MCF 10A (cell line): Measurements from ENCODE around the gene TRIM33. TPM values are rescaled to one million over a fixed set of nuclear protein-coding genes. Genes with fewer than 3 reads are reported as not detected.

Source experiments
- BruUV-seq: library from RNA; stranded (reverse); fragments of 400-500 nt; replicated peaks from 2 replicates; lab custom pipeline; 2021; lab: Mats Ljungman, UMichigan
- CTCF ChIA-PET: fragments of 300-600 bp; sonication (Branson Sonifier 250); formaldehyde crosslinking; extraction: SDS; loops from one replicate; lab custom pipeline; 2021; ENCODE audit warnings: antibody characterized with exemption, inconsistent platforms; lab: Yijun Ruan, JAX
- POLR2A ChIA-PET: fragments of 300-600, 350-650 bp; sonication (Branson Sonifier 250); formaldehyde crosslinking; extraction: SDS; loops from one replicate; lab custom pipeline; 2020; ENCODE audit warnings: antibody characterized with exemption, inconsistent platforms; lab: Yijun Ruan, JAX
- DNase-seq: peaks from one replicate; pipeline ENCODE4 v3.0.0-alpha.2; 2018; ENCODE audit not compliant: unreplicated experiment
- H3K27ac Mint-ChIP-seq: one replicate; pipeline ENCODE4 v1.8.0; 2022; ENCODE audit warnings: mild to moderate bottlenecking, low read depth, mixed read lengths; ENCODE audit not compliant: unreplicated experiment
- H3K27me3 Mint-ChIP-seq: one replicate; pipeline ENCODE4 v1.8.0; 2022; ENCODE audit warnings: mixed read lengths; ENCODE audit not compliant: insufficient read depth, unreplicated experiment
- H3K36me3 Mint-ChIP-seq: one replicate; pipeline ENCODE4 v1.8.0; 2022; ENCODE audit warnings: mild to moderate bottlenecking, moderate library complexity, mixed read lengths; ENCODE audit not compliant: insufficient read depth, unreplicated experiment
- H3K4me1 Mint-ChIP-seq: one replicate; pipeline ENCODE4 v1.8.0; 2022; ENCODE audit warnings: mixed read lengths; ENCODE audit not compliant: insufficient read depth, unreplicated experiment
- H3K4me3 Mint-ChIP-seq: one replicate; pipeline ENCODE4 v1.8.0; 2022; ENCODE audit warnings: mild to moderate bottlenecking, moderate library complexity, mixed read lengths; ENCODE audit not compliant: unreplicated experiment
- H3K9me3 Mint-ChIP-seq: one replicate; pipeline ENCODE4 v1.8.0; 2022; ENCODE audit warnings: mixed read lengths; ENCODE audit not compliant: unreplicated experiment
- intact Hi-C: fragments of 100-400 bp; cut with micrococcal nuclease; formaldehyde crosslinking; loops from 2 replicates; pipeline ENCODE4 v1.14.1; 2022
- total RNA-seq: library from RNA; stranded (reverse); gene quantifications from 2 replicates; pipeline ENCODE4 v1.2.3, GENCODE V29; 2022
- TF ChIP-seq, protein P1 (sequence below): fragments of 200-600 bp; IDR thresholded peaks from one replicate; pipeline ENCODE4 v1.8.0; 2022; ENCODE audit warnings: antibody characterized with exemption, mild to moderate bottlenecking; ENCODE audit not compliant: unreplicated experiment

Gene TRIM33
- total RNA-seq, 1 experiment from 2014 or later, result 33.2 TPM

DNA sequence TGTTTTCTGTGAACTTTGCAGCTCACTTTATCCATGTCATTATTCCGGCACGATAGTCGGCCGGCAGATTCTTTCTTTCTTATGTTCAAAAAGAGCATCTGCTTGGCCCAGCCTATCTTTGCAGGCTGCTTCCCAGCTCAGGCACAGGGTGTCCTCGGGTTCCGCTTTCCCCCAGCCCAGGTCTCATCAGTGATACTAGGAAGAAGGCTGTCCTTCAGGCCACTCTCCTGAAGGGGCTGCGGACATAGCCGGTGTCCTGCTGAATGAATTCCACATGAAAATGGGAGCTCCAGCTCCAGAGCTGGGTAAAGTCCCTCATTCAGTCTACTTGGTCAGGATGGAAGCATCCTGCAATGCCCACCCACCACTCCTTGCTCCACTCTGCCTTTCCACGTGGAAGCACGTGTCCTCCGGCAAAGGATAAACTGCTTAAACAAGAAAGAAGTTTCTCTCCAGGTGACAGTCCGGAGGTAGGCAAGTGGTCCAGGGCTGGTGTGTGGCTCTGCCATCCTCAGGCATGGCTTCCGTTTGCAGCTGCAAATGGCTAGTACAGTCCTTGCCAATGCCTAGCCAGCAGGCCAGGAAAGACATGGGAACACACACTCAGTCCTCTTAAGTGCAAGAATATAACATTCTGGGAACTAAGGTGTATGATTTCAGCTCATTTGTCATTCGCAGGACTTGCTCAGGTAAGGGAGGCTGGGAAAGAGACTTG lies 161.0 kb downstream of the TRIM33 start:
- Mint-ChIP-seq H3K9me3 (no peaks in the 10 kb centered on the region), H3K36me3 (no peaks in the 10 kb centered on the region), H3K4me3 (no peak overlapping the region), H3K27me3 (no peaks in the 10 kb centered on the region), H3K27ac (no peak overlapping the region), H3K4me1 (peaks cover 15% of the 10 kb centered on the region)
- BruUV-seq, result no TSS peak
- DNase-seq, result no peak
- intact Hi-C loops, result loop anchor here (10.0 kb wide), 1 partner anchor 695 kb away; no protein-coding TSS in a partner anchor
- TF ChIP-seq, protein P1, sequence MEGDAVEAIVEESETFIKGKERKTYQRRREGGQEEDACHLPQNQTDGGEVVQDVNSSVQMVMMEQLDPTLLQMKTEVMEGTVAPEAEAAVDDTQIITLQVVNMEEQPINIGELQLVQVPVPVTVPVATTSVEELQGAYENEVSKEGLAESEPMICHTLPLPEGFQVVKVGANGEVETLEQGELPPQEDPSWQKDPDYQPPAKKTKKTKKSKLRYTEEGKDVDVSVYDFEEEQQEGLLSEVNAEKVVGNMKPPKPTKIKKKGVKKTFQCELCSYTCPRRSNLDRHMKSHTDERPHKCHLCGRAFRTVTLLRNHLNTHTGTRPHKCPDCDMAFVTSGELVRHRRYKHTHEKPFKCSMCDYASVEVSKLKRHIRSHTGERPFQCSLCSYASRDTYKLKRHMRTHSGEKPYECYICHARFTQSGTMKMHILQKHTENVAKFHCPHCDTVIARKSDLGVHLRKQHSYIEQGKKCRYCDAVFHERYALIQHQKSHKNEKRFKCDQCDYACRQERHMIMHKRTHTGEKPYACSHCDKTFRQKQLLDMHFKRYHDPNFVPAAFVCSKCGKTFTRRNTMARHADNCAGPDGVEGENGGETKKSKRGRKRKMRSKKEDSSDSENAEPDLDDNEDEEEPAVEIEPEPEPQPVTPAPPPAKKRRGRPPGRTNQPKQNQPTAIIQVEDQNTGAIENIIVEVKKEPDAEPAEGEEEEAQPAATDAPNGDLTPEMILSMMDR, result no peak
- ChIA-PET POLR2A (interaction anchor here (0.7 kb wide), 2 partner anchors 196 to 366 kb away, joined by 3 to 4 read pairs; partner anchors contain the start of gene NRAS), CTCF (interaction anchor here (0.6 to 4.9 kb wide), 4 partner anchors 24 to 322 kb away, joined by 3 to 66 read pairs (median 4); no protein-coding TSS in a partner anchor)

DNA sequence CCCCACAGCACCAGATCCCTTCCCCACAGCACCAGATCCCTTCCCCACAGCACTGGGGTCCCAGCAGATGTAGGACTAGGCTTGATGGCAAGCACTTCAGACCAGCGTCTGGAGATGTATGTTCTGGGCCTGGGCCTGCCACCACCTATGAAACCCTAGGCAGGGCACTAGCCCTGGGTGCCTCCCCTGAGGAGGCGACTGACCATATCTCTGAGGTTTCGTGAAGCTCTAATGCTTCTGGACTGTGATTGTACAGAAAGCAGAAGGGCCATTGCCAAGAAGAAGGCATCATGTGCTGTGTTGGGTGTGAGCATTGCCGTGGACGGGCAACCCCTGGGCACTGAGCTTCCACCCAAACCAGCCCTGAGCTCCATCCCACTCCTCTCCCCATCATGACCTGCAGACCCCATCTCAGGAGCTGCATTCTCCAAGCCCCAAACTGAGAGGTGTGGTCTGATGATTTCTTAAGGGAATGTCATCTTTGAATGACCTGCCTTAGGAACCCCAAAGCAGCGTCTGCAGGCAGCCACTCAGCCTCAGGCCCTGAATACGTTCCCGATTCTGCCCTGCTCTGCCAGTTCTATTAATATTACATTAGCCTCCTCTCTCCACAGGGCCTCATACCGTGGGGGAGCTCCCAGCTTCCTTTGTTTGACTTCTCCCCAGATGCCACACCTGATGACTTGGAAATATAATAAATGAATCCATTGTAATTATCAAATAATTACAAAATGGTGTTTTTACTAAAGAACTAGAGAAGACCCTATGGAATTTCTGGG lies 163.4 kb downstream of the TRIM33 start:
- no peaks in the 10 kb centered on the region for H3K9me3 Mint-ChIP-seq
- no TSS peak for BruUV-seq
- H3K4me1 Mint-ChIP-seq, result peaks cover 4% of the 10 kb centered on the region
- intact Hi-C loops, result loop anchor here (10.0 kb wide), 1 partner anchor 697 kb away; no protein-coding TSS in a partner anchor
- TF ChIP-seq, protein P1, result no peak
- H3K27me3 Mint-ChIP-seq, result no peaks in the 10 kb centered on the region
- CTCF ChIA-PET, result interaction anchor here (0.6 to 4.9 kb wide), 64 partner anchors 8 to 765 kb away, joined by 3 to 66 read pairs (median 5); partner anchors contain the start of genes BCAS2 and NRAS
- DNase-seq, result no peak
- POLR2A ChIA-PET, result interaction anchor here (0.7 to 2.5 kb wide), 5 partner anchors 14 to 322 kb away, joined by 3 to 6 read pairs (median 4); partner anchors contain the start of genes BCAS2 and DENND2C
- H3K4me3 Mint-ChIP-seq, result peak overlapping the region; percentile 84
- H3K36me3 Mint-ChIP-seq, result no peaks in the 10 kb centered on the region
- no peak overlapping the region for H3K27ac Mint-ChIP-seq

DNA sequence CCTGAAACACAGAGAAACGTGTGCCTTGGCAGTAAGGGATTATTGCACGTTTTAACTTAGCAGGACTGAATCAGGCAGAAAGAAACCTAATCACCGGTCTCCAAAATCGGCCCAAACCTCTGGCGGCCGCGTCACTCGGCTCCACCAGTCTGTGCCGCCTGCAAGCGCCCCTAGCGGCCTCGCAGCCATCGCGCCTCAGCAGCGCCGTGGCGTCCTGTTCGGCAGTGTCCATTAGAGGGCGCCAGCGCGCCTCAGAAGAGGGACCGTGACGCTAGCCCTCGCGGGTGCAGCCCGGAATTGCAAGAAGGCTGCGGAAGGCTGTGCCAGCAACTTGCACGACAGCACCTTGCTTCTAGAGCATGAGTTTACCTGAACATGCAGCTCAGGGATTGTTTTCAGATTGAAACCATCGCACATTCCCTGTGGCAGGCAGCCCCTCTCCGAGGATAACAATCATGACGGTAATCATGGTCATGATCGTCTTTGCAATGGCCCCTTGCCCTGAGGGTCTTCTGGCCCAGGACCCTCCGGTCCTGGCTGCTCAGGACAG lies 164.4 kb downstream of the TRIM33 start:
- no TSS peak for BruUV-seq
- intact Hi-C loops, result loop anchor here (1.0 to 10.0 kb wide), 5 partner anchors 82 to 698 kb away; no protein-coding TSS in a partner anchor
- no peaks in the 10 kb centered on the region for H3K36me3 Mint-ChIP-seq
- peak; percentile 93 for DNase-seq
- TF ChIP-seq, protein P1, result peak; percentile 100
- H3K4me1 Mint-ChIP-seq, result peaks cover 4% of the 10 kb centered on the region
- H3K9me3 Mint-ChIP-seq, result no peaks in the 10 kb centered on the region
- CTCF ChIA-PET, result interaction anchor here (0.6 to 4.9 kb wide), 84 partner anchors 9 to 983 kb away, joined by 3 to 66 read pairs (median 4); partner anchors contain the start of genes BCAS2 and NRAS
- peak overlapping the region; percentile 84 for H3K4me3 Mint-ChIP-seq
- no peaks in the 10 kb centered on the region for H3K27me3 Mint-ChIP-seq
- H3K27ac Mint-ChIP-seq, result peak overlapping the region; percentile 85
- POLR2A ChIA-PET, result interaction anchor here (0.6 to 2.5 kb wide), 7 partner anchors 13 to 370 kb away, joined by 3 to 6 read pairs (median 4); partner anchors contain the start of genes BCAS2, DENND2C and NRAS
